OCI-M1 (cell line): ENCODE measurements around the gene MED15.
A peak's percentile ranks its signal among the peaks of the same experiment; 100 is the strongest.
"Not testable (repeated sequence)": the region's sequence is repeated elsewhere in the genome, so short reads cannot be mapped to it uniquely, and the experiment has no call there.

Experiments
- DNase-seq: peaks from one replicate; lab custom pipeline; 2025; lab: John Stamatoyannopoulos, UW

Gene MED15

DNA sequence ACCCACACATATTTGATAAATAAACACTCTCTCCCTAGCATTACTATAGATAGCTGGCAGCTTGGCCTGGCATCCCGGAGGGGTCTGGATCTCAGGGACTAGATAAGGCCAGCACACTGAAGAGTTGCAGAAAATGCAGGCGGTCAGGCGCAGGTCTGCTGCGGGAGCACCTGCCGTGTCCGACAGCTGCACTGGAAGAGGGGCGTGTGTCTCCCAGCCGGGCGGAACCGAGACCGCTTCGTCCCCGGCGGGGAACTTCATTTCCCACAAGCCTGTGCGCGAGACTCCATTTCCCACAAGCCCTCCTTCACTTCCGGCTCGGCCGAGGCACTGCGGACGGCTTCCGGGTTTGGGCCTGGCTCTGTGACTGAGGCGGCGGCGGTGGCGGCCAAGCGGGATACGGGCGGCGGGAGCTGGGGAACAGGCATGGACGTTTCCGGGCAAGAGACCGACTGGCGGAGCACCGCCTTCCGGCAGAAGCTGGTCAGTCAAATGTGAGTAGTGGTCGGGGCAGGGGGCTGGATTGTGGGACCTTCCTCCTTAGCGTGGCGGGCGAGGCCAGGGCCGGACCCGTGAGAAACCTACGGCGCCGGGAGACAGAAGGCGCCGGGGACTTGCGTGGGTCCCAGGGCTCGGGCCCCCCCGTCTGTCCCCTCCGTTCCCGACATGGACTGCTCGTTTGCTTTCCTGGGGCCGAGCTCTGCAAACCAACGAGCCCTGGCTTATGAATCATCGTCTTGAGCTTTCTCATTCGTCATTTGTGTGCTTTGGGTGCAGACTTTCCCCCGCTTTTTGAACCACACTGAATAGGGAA lies at the start of gene MED15:
Gene MED15 (plus strand): TSS at position 358 of the 814 bp plus-strand sequence. CDS start 69 bp downstream, at position 427.
- peak; percentile 98 for DNase-seq

DNA sequence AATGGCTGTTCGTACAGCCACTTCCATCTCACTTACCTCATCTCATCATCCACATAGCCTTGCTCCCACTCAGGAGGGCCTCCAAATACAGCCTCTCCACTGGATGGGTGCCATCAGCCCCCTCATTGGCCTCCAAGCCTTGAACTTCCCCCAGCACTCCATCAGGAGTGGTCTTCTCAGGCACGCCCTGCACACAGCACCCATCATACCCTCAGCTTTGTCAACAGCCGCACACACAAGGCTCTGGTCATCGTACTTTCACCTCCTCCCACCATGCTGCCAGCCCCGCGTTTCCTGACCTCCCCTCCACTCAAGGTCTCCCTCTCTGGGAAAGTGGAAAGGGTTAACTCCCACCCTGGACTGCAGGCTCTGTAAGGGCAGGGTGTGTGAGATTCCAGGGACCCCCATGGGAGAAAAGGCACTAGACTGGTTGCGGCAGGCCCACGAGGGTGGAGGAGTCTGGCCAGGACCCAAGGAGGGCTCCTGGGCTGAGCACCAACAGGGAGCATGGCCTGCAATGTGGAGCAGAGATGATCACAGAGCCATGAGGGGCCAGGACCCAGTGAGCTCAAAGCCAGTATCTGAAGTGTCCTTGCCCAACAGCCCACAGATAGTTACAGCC lies 48.8 kb upstream of the MED15 start:
- no peak for DNase-seq

DNA sequence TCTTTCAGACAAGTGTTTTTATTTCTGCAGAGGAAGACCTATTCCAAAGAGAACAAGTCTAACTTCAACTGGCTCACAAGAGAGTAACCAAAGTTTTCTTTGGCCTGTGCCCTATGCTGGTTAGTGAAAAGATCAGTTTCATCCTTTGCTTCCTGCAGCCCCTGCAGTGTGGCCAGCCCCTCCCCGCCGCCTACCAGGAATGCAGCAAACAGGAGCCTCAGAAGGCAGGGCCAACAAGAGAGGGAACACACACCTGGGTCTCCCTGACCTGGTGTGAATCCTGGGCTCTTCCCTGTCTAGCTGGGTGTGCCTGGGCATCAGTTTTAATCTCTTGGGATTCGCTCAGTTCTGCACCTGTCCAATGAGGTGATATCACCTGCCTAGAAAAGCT lies 48.3 kb upstream of the MED15 start:
- no peak for DNase-seq

GRCh38 chr22:20459862-20460261 lies 47.5 kb upstream of the MED15 start:
- no peak for DNase-seq

DNA sequence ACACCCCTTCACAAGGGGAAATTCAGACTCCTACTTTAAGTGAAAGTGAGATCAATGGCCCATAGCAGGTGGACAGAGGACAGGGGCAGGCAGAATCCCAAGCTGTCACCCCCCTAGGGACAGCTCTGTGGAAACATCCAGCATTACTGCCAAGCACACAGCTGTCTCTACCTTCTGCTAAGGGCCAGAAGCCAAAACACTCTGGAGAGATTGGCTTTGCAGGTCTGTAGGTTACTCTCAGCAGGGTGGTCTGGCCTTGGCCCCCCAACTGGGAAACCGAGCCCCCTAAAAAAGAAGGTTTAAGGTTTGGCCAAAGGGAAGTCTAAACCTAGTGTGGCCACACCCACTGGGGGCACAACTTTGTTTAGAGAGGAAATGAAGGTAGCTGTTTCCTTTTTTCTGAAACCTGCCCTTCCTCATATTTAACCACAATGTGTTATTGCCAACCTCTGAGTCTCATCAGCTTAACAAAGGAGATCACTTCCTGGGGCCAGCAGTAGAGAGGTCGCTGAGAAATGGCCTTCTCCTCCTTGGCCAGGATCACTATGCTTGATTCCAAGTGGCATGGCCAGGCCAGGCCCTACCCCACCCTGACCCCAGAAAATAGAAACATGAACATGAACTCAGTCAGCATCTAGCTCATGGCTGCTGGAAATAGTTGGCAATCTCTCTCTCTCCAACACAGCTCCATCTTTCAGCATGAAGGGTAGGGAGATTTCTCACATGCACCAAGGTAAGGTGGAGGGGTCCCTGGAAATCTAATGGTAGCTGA lies 43.9 kb upstream of the MED15 start:
- peak; percentile 45 for DNase-seq

DNA sequence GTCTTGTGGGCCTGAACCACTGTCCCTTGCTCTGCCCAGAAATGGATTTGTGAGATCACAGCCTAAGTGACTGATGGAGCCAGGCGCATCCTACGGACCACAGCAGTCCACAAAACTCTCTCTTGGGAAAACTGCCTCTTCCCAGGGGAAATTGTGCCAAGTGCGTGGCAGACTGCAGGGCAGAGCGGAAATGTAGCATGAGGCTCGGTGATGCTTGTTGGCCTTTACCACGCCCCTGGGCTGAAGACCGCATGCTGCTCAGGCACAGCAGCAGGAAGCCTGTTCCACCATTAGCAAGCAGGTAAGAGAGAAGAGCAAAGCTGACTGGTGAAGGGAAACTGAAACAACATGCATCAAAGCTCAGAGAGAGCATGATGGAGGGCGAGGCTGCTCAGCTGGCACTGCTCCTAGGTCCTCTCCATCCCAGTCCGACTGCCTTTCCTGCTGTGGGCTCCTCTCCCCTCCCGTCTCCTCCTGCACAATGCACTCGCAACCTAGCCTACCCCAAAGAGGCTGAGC lies 43.3 kb upstream of the MED15 start:
- no peak for DNase-seq

DNA sequence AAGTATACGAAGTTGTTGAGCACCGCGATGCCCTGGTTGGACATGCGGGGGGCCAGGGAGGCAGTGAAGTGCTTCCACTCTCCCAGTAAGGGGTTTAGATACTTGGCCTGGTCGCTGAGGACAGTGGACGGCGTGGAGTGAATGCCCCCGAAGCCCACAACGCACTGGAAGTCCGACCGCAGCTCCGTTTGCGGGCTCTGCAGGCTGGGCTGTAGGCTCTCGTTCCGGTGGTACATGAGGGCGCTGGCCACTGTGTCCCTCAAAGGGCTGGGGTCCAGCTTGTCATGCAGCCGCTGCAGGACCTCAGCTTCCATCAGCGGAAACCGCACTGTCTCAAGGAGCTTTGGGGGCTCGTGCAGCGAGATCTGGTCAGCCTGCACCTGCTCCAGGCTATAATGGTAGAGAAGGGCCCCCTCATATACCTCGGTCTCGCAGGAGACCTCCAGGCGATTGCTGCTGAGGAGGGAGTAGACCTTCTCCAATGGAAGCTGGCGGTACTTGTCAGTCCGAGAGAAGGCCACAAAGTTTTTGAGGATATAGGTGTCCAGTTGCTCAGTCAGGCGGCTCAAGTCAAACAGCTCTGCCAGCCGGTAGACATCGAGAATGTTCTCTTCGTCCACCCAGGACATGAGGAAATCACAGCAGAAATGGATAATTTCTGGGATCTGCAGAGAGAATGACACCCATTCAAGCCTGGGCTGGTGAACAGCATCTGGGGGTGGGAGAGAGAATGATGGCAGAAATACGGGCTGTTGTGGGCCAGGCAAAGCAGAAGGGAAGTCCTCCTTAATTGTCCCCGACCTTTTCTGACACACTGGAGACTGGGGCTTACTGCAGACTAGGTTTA lies 42.3 kb upstream of the MED15 start:
- DNase-seq, result no peak

DNA sequence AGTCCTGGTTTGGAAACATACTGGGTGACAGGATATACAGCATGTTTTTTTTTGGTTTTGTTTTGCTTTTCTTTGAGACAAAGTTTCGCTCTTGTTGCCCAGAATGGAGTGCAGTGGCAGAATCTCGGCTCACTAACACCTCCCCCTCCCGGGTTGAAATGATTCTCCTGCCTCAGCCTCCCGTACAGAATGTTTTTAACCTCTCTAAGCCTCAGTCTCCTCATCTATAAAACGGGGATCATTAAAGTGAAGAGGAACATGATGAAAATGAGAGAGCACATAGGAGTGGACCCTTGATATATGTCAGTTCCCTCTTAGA lies 41.7 kb upstream of the MED15 start:
- DNase-seq, result no peak

- no peak for DNase-seq
These were observed 40.6 kb upstream of the MED15 start for GRCh38 chr22:20466659-20467379.

DNA sequence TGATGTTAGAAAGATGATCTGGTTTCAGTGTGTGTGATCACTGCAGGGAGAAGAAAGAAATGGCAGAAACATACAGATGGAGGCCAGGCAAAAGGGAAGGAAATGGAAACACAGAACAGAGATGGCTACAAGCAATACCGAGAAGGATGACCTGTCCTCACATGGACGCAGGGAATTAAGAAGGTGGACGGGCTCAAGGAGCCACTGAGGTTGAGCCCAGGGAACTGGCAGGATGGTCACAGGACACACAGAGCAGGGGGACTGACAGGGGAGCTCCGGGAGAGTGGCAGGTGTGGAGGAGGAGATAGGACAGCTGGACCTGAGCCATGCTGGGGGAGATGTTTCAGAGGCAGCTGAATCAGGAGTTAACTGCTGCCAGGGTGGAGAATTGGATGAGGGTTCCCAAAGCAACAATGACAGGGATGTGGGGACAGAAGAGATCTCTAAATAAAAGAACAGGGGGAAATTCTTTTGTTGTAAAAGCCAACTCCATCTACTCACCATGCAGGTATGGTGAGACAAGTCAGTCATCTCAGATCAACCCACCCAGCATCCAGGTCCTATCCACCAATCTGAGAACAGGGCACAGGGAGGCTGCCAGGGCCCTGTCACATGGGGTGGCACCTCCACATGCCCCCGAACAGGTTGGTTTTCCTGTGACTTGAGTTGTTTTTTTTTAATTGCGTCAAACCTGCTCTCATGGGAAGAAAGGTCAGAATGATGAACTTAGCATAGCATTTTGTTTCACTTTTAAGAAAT lies 38.1 kb upstream of the MED15 start:
- DNase-seq, result no peak

GRCh38 chr22:20470525-20470924 lies 36.9 kb upstream of the MED15 start:
- not testable (repeated sequence) for DNase-seq

DNA sequence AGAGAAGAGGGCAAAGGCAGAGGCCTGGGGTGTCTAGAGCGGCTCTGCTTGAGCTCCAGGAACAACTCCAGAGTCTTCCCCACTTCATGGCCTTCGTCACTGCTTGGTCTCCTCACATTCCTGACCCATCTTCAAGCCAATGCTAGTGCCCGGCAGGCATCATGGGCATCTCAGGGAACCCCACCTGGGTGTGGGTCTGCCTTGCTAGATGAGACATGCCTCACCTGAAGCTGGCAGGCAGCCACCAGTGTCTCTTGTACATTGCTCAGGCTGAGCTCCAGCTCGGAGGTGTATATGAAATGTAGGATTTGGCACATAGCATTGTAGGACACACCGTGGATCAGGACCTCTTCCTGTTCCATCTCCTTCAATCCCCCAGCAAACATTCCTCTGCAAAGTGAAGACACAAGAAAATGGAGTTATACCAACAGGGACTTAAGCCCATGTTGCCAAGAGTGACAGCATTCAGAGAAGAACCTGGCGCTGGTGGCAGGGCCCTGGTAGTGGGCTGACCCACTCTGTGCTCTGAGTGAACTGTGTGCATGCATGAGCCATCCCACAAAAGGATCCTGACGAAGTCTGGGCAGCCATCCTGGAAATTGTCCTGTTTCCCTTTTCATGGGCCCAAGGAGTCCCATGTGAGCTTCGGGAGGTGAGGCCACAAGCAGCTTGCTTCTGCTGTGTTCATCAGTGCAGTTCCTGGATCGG lies 36.1 kb upstream of the MED15 start:
- DNase-seq, result no peak

- DNase-seq, result no peak
These were observed 34.6 kb upstream of the MED15 start for GRCh38 chr22:20472629-20473442.

- DNase-seq, result no peak
These were observed 32.3 kb upstream of the MED15 start for GRCh38 chr22:20475115-20475436.

- DNase-seq, result not testable (repeated sequence)
These were observed 31.8 kb upstream of the MED15 start for GRCh38 chr22:20475569-20475968.

DNA sequence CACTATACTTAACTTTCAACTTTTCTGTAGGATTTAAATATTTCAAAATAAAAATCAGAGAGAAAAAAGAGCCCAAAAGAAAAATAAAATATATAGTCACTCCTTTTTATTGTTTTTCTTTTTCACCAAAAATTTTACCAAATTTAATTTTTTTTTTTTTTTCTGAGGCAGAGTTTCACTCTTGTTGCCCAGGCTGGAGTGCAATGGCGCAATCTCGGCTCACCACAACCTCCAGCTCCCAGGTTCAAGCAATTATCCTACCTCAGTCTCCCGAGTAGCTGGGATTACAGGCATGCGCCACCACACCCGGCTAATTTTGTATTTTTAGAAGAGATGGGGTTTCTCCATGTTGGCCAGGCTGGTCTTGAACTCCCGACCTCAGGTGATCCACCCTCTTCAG lies 29.4 kb upstream of the MED15 start:
- not testable (repeated sequence) for DNase-seq

DNA sequence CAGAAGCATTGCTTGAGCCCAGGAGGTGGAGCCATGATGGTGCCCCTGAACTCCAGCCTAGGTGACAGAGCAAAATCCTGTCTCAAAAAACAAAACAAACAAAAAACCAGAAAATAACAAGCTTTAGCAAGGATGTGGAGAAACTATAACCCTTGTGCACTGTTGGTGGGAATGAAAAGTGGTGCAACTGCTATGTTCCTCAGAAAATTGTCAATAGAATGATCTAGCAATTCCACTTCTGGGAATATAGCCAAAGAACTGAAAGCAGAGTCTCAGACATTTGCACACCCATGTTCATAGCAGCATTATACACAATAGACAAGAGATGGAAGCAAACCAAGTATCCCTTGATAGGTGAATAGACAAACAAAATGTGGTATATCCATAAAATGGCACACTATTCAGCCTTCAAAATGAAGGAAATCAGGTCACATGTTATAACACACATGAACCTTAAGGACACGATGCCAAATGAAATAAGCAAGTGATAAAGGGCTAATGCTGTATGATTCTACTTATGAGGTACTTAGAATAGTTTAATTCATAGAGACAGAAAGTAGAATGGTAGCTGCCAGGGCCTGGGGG lies 27.7 kb upstream of the MED15 start:
- no peak for DNase-seq

DNA sequence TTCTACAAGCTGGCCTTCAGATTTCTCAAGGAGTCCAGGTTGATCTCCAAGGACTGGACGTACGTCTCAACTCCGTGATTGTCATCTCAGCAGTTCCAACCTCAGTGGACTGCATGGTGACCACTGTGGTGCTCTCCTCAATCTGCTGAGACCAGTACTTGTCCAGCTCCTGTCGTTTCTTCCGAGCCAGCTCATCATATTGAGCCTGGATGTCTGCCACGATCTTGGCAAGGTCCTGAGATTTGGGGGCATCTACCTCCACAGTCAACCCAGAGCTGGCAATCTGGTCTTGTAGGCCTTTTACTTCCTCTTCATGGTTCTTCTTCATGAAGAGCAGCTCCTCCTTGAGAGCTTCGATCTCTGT lies 24.3 kb upstream of the MED15 start:
- not testable (repeated sequence) for DNase-seq

GRCh38 chr22:20483771-20484170 lies 23.6 kb upstream of the MED15 start:
- no peak for DNase-seq
